ENCODE measurements around the gene MIAT. TPM values are rescaled to one million over a fixed set of nuclear protein-coding genes. Genes with fewer than 3 reads are reported as not detected.

MIAT gene
- total RNA-seq, 1 experiment from 2014 or later, result 0.41 TPM

DNA sequence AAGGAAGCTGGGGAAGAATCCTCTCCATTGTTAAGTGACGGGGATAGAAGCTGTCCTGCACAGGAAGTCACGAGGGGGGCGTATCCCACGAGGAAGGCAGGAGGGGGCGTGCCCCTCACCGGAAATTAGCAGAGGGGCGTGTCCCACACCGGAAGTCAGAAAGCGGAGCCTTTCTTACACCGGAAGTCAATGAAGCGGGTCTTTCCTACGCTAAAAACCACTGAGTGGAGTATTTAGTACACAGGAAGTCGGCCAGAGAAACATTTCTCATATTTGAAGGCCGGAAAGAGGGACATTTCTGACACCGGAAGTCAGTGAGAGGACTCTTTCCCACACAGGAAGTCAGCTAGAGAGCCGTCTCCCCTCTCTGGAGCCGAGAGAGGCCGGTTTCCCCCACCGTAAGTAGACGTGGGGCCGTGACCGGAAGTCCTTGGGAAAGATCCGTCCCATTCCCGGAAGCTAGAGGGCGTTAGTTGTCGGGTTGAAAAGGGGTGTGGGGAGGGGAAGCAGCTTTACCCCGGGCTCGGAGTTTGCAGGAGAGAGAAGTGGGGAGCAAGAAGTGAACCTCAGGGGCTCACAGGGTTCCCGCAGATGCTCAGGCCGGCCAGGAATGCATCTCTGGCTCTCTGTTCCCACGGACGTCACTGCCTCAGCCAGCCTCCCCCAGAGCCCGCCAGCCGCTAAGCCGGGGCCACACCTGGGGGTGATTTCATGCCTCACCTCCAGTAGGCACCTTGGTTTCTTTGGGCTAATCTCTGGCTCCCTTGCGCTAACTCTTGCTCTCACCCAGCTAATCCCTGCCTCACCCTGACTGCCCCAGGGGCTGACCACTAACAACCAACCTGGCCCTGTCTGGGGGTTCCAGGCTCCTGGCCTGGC is 15.4 kb downstream of the MIAT start:
- Mint-ChIP-seq H3K4me3 (ENCODE audit: unreplicated experiment) (peak overlapping the region; percentile 80), H3K27me3 (ENCODE audit: insufficient read depth, unreplicated experiment) (no peaks in the 10 kb centered on the region), H3K36me3 (ENCODE audit: insufficient read depth, unreplicated experiment) (no peaks in the 10 kb centered on the region), H3K27ac (ENCODE audit: unreplicated experiment) (peak overlapping the region; percentile 88), H3K4me1 (ENCODE audit: low read depth, unreplicated experiment) (no peaks in the 10 kb centered on the region), H3K9me3 (ENCODE audit: unreplicated experiment) (peaks cover 10% of the 10 kb centered on the region)
- POLR2A ChIA-PET, result interaction anchor here (0.6 to 1.0 kb wide), 2 partner anchors 9 to 998 kb away, joined by 3 to 4 read pairs; no protein-coding TSS in a partner anchor
- no peaks in the 10 kb centered on the region for H3K27me3 ChIP-seq (replicated peaks; ENCODE audit: control insufficient read depth, insufficient read depth, low read length)
- no peaks in the 10 kb centered on the region for H3K9me3 ChIP-seq
- DNase-seq, result peak; percentile 88 to 89
- intact Hi-C loops (cut with micrococcal nuclease; ENCODE audit: unreplicated experiment), result loop anchor here (10.0 kb wide), 2 partner anchors 162 to 1132 kb away; partner anchors contain the start of gene MN1
- CTCF ChIA-PET, result interaction anchor here (0.6 to 0.7 kb wide), 2 partner anchors 9 to 24 kb away, joined by 3 read pairs; no protein-coding TSS in a partner anchor
- no TSS peak for BruUV-seq (replicated peaks)
- no peaks in the 10 kb centered on the region for H3K36me3 ChIP-seq (ENCODE audit: control insufficient read depth, insufficient read depth, low read length)
- TF ChIP-seq, protein P1, sequence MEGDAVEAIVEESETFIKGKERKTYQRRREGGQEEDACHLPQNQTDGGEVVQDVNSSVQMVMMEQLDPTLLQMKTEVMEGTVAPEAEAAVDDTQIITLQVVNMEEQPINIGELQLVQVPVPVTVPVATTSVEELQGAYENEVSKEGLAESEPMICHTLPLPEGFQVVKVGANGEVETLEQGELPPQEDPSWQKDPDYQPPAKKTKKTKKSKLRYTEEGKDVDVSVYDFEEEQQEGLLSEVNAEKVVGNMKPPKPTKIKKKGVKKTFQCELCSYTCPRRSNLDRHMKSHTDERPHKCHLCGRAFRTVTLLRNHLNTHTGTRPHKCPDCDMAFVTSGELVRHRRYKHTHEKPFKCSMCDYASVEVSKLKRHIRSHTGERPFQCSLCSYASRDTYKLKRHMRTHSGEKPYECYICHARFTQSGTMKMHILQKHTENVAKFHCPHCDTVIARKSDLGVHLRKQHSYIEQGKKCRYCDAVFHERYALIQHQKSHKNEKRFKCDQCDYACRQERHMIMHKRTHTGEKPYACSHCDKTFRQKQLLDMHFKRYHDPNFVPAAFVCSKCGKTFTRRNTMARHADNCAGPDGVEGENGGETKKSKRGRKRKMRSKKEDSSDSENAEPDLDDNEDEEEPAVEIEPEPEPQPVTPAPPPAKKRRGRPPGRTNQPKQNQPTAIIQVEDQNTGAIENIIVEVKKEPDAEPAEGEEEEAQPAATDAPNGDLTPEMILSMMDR (IDR thresholded peaks at IDR 0.05; ENCODE audit: insufficient read depth in 1 of 2, low read depth in 1 of 2, low read length in 1 of 2, severe bottlenecking in 1 of 2, unreplicated experiment in 1 of 2), result peak; percentile 29 to 39
- peak overlapping the region; percentile 70 for H3K4me3 ChIP-seq (ENCODE audit: low read depth, low read length)
- no peaks in the 10 kb centered on the region for H3K4me1 ChIP-seq

DNA sequence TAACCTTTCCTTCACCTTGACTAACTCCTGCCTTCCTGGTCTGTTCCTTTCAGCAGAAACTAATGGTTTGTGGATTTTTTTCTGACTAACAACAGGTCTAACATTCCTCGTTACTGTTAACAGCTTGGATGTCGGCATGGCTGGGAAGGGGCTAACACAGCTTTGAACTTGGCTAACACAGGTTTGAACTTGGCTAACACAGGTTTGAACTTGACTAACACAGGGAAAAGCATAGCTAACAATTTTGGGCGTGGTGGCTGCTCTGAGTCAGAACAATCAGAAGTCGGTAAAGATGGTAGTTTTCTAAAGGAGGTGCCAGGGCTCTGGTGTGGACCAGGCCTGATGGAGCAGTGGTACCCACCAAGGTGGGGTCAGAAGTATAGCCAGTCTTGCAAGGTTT is 16.1 kb downstream of the MIAT start:
- Mint-ChIP-seq H3K4me1 (ENCODE audit: low read depth, unreplicated experiment) (no peaks in the 10 kb centered on the region), H3K36me3 (ENCODE audit: insufficient read depth, unreplicated experiment) (no peaks in the 10 kb centered on the region), H3K9me3 (ENCODE audit: unreplicated experiment) (peaks cover 10% of the 10 kb centered on the region), H3K27ac (ENCODE audit: unreplicated experiment) (peak overlapping the region; percentile 88), H3K4me3 (ENCODE audit: unreplicated experiment) (peak overlapping the region; percentile 80), H3K27me3 (ENCODE audit: insufficient read depth, unreplicated experiment) (no peaks in the 10 kb centered on the region)
- Histone ChIP-seq H3K4me3 (ENCODE audit: low read depth, low read length) (peak overlapping the region; percentile 70), H3K9me3 (no peaks in the 10 kb centered on the region), H3K4me1 (no peaks in the 10 kb centered on the region), H3K27me3 (replicated peaks; ENCODE audit: control insufficient read depth, insufficient read depth, low read length) (no peaks in the 10 kb centered on the region), H3K36me3 (ENCODE audit: control insufficient read depth, insufficient read depth, low read length) (no peaks in the 10 kb centered on the region)
- BruUV-seq (replicated peaks), result no TSS peak
- ChIA-PET POLR2A (no interaction called here), CTCF (no interaction called here)
- TF ChIP-seq, protein P1 (IDR thresholded peaks at IDR 0.05; ENCODE audit: insufficient read depth in 1 of 2, low read depth in 1 of 2, low read length in 1 of 2, severe bottlenecking in 1 of 2, unreplicated experiment in 1 of 2), result no peak
- intact Hi-C loops (cut with micrococcal nuclease; ENCODE audit: unreplicated experiment), result loop anchor here (10.0 kb wide), 2 partner anchors 161 to 1131 kb away; partner anchors contain the start of gene MN1
- no peak for DNase-seq

DNA sequence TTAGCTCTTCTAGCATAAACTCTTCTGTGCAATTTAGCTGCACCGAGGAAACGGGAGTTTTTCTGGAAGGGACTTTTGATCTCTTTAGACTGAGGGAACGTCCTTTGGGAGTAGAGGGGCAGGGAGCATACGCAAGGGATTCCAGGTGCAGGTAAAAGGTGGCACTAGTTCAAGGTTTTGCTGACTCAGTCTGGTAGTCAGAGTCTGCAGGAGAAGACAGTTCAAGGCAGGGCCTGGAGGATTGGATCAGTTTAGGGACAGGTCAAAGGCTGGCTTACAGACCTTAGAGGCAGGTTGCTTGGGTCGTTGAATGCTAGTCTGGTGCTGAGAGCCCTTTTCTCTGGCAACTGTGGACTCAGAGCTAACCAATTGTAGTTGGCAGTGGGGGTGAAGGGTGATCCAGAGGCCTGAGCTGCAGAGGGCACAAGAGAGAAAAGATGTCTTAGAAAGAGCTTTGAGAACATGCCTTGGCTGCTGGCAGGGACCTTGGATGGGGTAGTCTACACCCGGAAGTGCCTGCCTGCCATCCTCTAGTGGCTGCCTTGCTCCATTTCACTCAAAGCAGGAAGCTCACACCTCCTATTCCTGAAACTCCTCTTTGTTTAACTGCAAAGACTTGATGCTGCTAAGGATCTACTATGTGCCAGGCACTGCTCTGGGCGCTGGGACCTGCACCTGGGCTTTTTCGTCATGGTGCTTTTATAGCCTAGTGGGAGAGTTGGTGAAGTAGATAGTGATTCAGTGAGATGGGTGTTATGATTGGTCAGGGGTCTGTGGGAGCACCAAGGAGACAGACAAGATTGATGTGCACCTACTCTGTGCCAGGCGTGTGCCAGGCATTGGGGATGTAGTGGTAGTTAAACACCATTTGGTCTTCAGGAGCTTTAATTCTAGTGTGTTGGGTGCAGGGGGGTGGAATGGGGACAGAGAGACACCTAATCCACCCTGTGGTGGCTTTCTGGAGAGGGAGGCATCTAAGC is 17.1 kb downstream of the MIAT start:
- Mint-ChIP-seq H3K4me3 (ENCODE audit: unreplicated experiment) (peak overlapping the region; percentile 80), H3K9me3 (ENCODE audit: unreplicated experiment) (peaks cover 10% of the 10 kb centered on the region), H3K4me1 (ENCODE audit: low read depth, unreplicated experiment) (no peaks in the 10 kb centered on the region), H3K36me3 (ENCODE audit: insufficient read depth, unreplicated experiment) (no peaks in the 10 kb centered on the region), H3K27ac (ENCODE audit: unreplicated experiment) (no peak overlapping the region), H3K27me3 (ENCODE audit: insufficient read depth, unreplicated experiment) (no peaks in the 10 kb centered on the region)
- no peaks in the 10 kb centered on the region for H3K27me3 ChIP-seq (replicated peaks; ENCODE audit: control insufficient read depth, insufficient read depth, low read length)
- no peaks in the 10 kb centered on the region for H3K36me3 ChIP-seq (ENCODE audit: control insufficient read depth, insufficient read depth, low read length)
- no peak overlapping the region for H3K4me3 ChIP-seq (ENCODE audit: low read depth, low read length)
- intact Hi-C loops (cut with micrococcal nuclease; ENCODE audit: unreplicated experiment), result loop anchor here (10.0 kb wide), 2 partner anchors 160 to 1130 kb away; partner anchors contain the start of gene MN1
- TF ChIP-seq, protein P1 (IDR thresholded peaks at IDR 0.05; ENCODE audit: insufficient read depth in 1 of 2, low read depth in 1 of 2, low read length in 1 of 2, severe bottlenecking in 1 of 2, unreplicated experiment in 1 of 2), result no peak
- H3K9me3 ChIP-seq, result no peaks in the 10 kb centered on the region
- no TSS peak for BruUV-seq (replicated peaks)
- DNase-seq, result no peak
- ChIA-PET POLR2A (no interaction called here), CTCF (no interaction called here)
- H3K4me1 ChIP-seq, result no peaks in the 10 kb centered on the region
